DOHH2 (cell line): ENCODE results near the gene ICE1.
"Not testable (repeated sequence)": the region's sequence is repeated elsewhere in the genome, so short reads cannot be mapped to it uniquely, and the experiment has no call there.

Source experiments
- EZH2phosphoT487 ChIP-seq: fragments of 200-600 bp; sonication (generic); IDR thresholded peaks from 2 replicates; pipeline ENCODE4 v1.6.1; 2017; ENCODE audit warnings: borderline replicate concordance, mild to moderate bottlenecking, antibody characterized with exemption, low read length, moderate library complexity, mixed read lengths
- TF ChIP-seq, protein P1 (sequence below): fragments of 200-600 bp; sonication (generic); IDR thresholded peaks from one replicate; pipeline ENCODE4 v1.5.1; 2014; ENCODE audit warnings: antibody characterized with exemption, mild to moderate bottlenecking, low read depth, low read length; ENCODE audit not compliant: poor library complexity, severe bottlenecking

DNA sequence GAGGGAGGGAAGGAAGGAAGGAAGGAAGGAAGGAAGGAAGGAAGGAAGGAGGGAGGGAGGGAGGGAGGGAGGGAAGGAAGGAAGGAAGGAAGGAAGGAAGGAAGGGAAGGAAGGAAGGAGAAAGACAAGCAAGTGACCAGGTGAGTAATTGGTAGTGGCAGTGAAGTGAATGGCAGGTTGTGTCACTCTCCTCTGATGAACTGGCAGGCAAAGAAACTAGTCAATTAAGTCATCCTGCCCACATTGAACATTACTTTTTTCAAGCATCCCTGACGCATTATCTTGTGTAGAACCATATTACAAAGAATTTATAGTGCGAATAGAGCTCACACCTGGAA, 70.4 kb downstream of the ICE1 start:
- TF ChIP-seq, protein P1, sequence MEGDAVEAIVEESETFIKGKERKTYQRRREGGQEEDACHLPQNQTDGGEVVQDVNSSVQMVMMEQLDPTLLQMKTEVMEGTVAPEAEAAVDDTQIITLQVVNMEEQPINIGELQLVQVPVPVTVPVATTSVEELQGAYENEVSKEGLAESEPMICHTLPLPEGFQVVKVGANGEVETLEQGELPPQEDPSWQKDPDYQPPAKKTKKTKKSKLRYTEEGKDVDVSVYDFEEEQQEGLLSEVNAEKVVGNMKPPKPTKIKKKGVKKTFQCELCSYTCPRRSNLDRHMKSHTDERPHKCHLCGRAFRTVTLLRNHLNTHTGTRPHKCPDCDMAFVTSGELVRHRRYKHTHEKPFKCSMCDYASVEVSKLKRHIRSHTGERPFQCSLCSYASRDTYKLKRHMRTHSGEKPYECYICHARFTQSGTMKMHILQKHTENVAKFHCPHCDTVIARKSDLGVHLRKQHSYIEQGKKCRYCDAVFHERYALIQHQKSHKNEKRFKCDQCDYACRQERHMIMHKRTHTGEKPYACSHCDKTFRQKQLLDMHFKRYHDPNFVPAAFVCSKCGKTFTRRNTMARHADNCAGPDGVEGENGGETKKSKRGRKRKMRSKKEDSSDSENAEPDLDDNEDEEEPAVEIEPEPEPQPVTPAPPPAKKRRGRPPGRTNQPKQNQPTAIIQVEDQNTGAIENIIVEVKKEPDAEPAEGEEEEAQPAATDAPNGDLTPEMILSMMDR = not testable (repeated sequence)
- TF ChIP-seq EZH2phosphoT487 = not testable (repeated sequence)
